ENCODE results near the gene LHFPL6. TPM values are rescaled to one million over a fixed set of nuclear protein-coding genes. Genes with fewer than 3 reads are reported as not detected.

The LHFPL6 gene
- polyA plus RNA-seq, 3 donors = 0.14 to 0.59 (median 0.46) TPM

- no peak overlapping the region for H3K27ac Mint-ChIP-seq
- H3K36me3 ChIP-seq (replicated peaks in 1 of 2; ENCODE audit: control insufficient read depth in 1 of 2, insufficient read depth in 2 of 2, low read length in 2 of 2) = no peaks in the 10 kb centered on the region
- no peak overlapping the region for H3K4me3 ChIP-seq (replicated peaks in 1 of 3; ENCODE audit: low read depth in 2 of 3, low read length in 3 of 3)
- H3K27me3 ChIP-seq (ENCODE audit: control insufficient read depth in 2 of 2, insufficient read depth in 2 of 2, low read length in 2 of 2) = no peaks in the 10 kb centered on the region
- no peak overlapping the region for H3K9ac ChIP-seq (ENCODE audit: insufficient read depth, low read length, poor library complexity, severe bottlenecking)
- H3K79me2 ChIP-seq (ENCODE audit: insufficient read depth, low read length) = no peaks in the 10 kb centered on the region
- H3K27ac ChIP-seq (ENCODE audit: low read depth in 1 of 2, low read length in 2 of 2) = no peak overlapping the region
- H4K20me1 ChIP-seq (ENCODE audit: insufficient read depth, low read length) = no peaks in the 10 kb centered on the region
- peaks cover 40% of the 10 kb centered on the region in 2 donors for H3K4me1 ChIP-seq (ENCODE audit: control insufficient read depth in 1 of 2, insufficient read depth in 2 of 2, low read length in 2 of 2)
- no peak overlapping the region for H3K4me2 ChIP-seq (replicated peaks; ENCODE audit: extremely low read depth, low read length, poor library complexity, severe bottlenecking)
- intact Hi-C loops (cut with micrococcal nuclease) = no loop called here
- H3K27me3 Mint-ChIP-seq (ENCODE audit: low read depth in 3 of 3) = peaks cover 0 to 1% (median 0%) of the 10 kb centered on the region in 3 donors
- H3K36me3 Mint-ChIP-seq = no peaks in the 10 kb centered on the region
- peaks cover 33% of the 10 kb centered on the region for H3K4me1 Mint-ChIP-seq
- WGBS (ENCODE audit: insufficient coverage) = no CpG with 5 or more reads among the region's 1 CpG
- no peak for TF ChIP-seq CTCF (IDR thresholded peaks at IDR 0.05)
- no peak overlapping the region for H3K4me3 Mint-ChIP-seq
- no peaks in the 10 kb centered on the region for H3K9me3 ChIP-seq (replicated peaks in 1 of 2; ENCODE audit: control insufficient read depth in 1 of 2, insufficient read depth in 1 of 2, low read length in 2 of 2)
- no peak overlapping the region for H2AFZ ChIP-seq (ENCODE audit: insufficient read depth, low read depth, low read length, poor library complexity, severe bottlenecking)
- no peaks in the 10 kb centered on the region for H3K9me3 Mint-ChIP-seq
- DNase-seq = no peak
Measured at GRCh38 chr13:39406688-39407087, 196.3 kb downstream of the LHFPL6 start.

GRCh38 chr13:39405596-39406205 is 197.3 kb downstream of the LHFPL6 start:
- WGBS (ENCODE audit: insufficient coverage) = 93% methylated on average over 2 of the region's 7 CpGs

More at GRCh38 chr13:39405596-39406205, 197.3 kb downstream of the LHFPL6 start:
- H4K20me1 ChIP-seq (ENCODE audit: insufficient read depth, low read length) = no peaks in the 10 kb centered on the region
- Mint-ChIP-seq H3K9me3 (no peaks in the 10 kb centered on the region), H3K4me3 (no peak overlapping the region), H3K4me1 (peaks cover 39% of the 10 kb centered on the region), H3K36me3 (no peaks in the 10 kb centered on the region), H3K27ac (no peak overlapping the region), H3K27me3 (ENCODE audit: low read depth in 3 of 3) (peaks cover 0 to 1% (median 0%) of the 10 kb centered on the region in 3 donors)
- no peak for DNase-seq
- no peak overlapping the region for H3K9ac ChIP-seq (ENCODE audit: insufficient read depth, low read length, poor library complexity, severe bottlenecking)
- H3K27ac ChIP-seq (ENCODE audit: low read depth in 1 of 2, low read length in 2 of 2) = no peak overlapping the region
- no peaks in the 10 kb centered on the region for H3K9me3 ChIP-seq (replicated peaks in 1 of 2; ENCODE audit: control insufficient read depth in 1 of 2, insufficient read depth in 1 of 2, low read length in 2 of 2)
- peaks cover 38 to 40% of the 10 kb centered on the region in 2 donors for H3K4me1 ChIP-seq (ENCODE audit: control insufficient read depth in 1 of 2, insufficient read depth in 2 of 2, low read length in 2 of 2)
- no peak overlapping the region for H3K4me3 ChIP-seq (replicated peaks in 1 of 3; ENCODE audit: low read depth in 2 of 3, low read length in 3 of 3)
- H3K36me3 ChIP-seq (replicated peaks in 1 of 2; ENCODE audit: control insufficient read depth in 1 of 2, insufficient read depth in 2 of 2, low read length in 2 of 2) = no peaks in the 10 kb centered on the region
- TF ChIP-seq CTCF (IDR thresholded peaks at IDR 0.05) = no peak
- H3K27me3 ChIP-seq (ENCODE audit: control insufficient read depth in 2 of 2, insufficient read depth in 2 of 2, low read length in 2 of 2) = no peaks in the 10 kb centered on the region
- no peaks in the 10 kb centered on the region for H3K79me2 ChIP-seq (ENCODE audit: insufficient read depth, low read length)
- intact Hi-C loops (cut with micrococcal nuclease) = no loop called here
- H3K4me2 ChIP-seq (replicated peaks; ENCODE audit: extremely low read depth, low read length, poor library complexity, severe bottlenecking) = no peak overlapping the region
- H2AFZ ChIP-seq (ENCODE audit: insufficient read depth, low read depth, low read length, poor library complexity, severe bottlenecking) = no peak overlapping the region

Measured in CD14-positive monocyte (primary cell).